Erythroblast (primary cell): ENCODE measurements around the gene EMCN.

Experiments
- GATA1 ChIP-seq: IDR thresholded peaks from 2 replicates; pipeline ENCODE4 v1.6.1; 2011; ENCODE audit warnings: low read depth, mild to moderate bottlenecking, control low read depth, low read length, moderate library complexity
- POLR2A ChIP-seq: IDR thresholded peaks from 2 replicates; pipeline ENCODE4 v1.6.1; 2011; ENCODE audit warnings: mild to moderate bottlenecking, low read length

DNA sequence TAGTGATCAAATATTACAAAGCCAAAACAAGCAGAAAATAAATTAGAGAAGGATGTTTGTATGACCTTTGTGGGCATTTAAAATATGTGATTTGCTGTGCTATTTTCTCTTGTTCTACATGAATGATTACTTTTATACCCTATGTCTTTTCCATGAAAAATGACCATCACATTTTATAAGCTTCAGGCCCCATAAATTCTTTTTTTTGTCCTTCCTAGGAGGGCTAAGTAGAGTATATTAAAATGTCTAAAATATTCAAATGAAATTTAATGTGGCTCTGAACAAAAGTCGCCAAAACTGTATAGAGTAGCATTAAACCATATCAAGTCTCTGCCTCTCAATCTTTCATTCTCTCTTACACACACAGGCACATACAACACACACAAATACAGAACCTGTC lies 15.9 kb upstream of the EMCN start:
- TF ChIP-seq POLR2A (no peak), GATA1 (no peak)
